GM12873 (cell line): ENCODE results near the gene PTGDR2.

Experiments
- TF ChIP-seq, protein P1 (sequence below): IDR thresholded peaks from 2 replicates; pipeline ENCODE4 v1.5.1; 2012; ENCODE audit warnings: low read depth, mild to moderate bottlenecking, moderate library complexity, low read length, control low read depth; ENCODE audit not compliant: insufficient read depth; ENCODE audit errors: missing control alignments

PTGDR2 gene

DNA sequence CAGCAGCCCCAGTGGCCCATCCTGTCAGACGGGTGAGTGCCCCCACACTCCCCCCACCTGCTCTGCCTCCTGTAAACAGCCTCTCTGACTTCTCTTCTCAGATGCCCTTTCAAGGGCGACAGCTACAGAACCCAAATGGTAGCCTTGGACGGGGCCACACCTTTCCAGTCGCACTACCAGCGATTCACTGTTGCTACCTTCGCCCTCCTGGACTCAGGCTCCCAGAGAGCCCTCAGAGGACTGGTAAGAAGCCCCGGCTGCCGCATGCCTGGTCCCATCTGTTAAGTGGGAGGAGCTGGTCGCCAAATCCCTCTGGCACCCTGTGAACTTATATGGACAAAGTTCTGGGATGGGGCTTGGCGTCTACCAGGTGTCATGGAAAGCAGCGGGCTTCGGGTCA is 17.8 kb upstream of the PTGDR2 start:
- TF ChIP-seq, protein P1, sequence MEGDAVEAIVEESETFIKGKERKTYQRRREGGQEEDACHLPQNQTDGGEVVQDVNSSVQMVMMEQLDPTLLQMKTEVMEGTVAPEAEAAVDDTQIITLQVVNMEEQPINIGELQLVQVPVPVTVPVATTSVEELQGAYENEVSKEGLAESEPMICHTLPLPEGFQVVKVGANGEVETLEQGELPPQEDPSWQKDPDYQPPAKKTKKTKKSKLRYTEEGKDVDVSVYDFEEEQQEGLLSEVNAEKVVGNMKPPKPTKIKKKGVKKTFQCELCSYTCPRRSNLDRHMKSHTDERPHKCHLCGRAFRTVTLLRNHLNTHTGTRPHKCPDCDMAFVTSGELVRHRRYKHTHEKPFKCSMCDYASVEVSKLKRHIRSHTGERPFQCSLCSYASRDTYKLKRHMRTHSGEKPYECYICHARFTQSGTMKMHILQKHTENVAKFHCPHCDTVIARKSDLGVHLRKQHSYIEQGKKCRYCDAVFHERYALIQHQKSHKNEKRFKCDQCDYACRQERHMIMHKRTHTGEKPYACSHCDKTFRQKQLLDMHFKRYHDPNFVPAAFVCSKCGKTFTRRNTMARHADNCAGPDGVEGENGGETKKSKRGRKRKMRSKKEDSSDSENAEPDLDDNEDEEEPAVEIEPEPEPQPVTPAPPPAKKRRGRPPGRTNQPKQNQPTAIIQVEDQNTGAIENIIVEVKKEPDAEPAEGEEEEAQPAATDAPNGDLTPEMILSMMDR, result no peak

DNA sequence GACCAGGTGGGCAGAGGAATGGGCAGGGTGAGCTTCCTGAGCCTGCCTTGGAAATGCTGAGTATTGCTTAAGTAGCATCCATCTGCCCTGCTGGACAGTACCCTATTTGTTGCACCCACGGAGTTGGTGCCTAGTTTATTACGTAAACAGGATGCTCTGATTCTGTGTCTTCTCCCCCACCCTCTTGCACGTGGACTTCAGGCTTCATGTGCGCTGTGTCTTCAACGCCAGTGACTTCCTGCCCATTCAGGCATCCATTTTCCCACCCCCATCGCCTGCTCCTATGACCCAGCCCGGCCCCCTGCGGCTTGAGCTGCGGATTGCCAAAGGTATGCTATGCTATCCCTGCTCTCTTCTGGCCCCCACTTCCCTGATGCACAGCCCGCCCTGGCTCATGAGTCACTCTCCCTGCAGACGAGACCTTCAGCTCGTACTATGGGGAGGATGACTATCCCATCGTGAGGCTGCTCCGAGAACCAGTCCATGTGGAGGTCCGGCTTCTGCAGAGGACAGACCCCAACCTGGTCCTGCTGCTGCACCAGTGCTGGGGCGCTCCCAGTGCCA is 17.3 kb upstream of the PTGDR2 start:
- TF ChIP-seq, protein P1, result no peak

DNA sequence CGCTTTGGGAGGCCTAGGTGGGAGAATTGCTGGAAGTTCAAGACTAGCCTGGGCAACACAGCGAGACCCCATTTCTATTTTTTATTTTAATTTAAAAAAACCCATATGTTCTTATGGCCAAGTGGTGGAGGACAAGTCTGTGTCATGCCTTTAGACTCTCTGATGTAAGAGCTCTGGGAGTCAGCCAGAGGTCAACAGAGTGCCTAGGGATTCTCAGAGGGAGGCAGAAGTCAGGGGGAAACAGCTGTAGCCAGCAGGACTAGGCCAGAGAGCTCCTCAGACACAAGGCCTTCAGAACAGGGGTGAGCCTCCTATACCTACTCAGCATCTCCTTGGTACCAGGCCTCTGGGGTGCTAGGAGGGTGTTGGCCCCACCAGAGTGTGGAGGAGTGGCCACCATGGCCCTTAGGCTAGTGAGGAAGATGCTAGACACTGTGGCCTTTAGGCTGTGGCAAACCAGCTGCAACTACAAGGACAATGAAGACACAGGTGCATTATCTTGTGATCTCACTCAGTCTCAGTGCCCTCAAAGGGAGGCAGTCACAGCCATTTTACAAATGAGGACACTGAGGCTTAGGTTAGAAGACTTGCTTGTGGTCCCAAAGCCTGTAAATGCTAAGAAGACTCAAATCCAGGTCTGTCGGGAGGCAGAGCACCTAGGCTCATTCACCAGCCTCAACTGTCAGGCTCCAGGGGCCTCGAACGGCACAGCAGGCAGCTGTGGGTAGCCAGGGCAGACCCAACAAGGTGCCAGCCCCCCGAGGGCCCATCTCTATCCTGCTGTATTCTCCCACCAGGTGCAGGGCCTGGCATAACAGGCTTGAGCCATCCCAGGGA is 16.6 kb upstream of the PTGDR2 start:
- TF ChIP-seq, protein P1, result no peak

DNA sequence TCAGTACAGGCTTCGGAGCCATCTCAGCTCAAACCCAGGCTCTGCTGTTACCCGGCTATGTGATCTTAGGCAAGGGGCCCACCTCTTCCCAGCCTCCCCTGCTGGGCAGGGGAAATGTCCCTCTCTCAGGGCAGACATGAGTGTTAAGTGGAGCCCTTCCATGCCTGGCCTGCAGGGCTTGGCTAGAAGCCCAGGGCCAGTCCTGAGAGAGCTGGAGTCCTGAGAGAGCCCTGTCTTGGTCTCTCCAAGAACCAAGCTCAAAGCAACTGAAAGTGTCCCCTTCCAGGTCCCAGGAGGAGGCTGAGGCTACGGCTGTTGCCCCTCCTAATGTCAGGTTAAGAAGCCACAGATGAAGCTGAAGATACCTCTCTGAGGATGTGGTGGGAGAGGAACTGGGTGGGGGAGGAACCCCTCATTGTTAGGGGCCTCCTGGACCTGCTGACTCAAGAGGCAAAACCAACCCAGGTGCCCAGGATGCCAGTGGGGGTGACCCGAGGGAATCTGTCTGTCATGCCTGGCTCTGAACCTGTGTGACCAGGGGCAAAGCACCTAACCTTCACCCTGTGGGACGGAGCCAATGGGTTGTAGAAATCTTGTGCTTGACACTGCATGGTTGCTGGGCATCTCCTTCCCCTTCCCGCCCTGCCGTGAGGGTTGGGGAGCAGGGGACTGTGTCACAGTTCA is 15.8 kb upstream of the PTGDR2 start:
- TF ChIP-seq, protein P1, result no peak

DNA sequence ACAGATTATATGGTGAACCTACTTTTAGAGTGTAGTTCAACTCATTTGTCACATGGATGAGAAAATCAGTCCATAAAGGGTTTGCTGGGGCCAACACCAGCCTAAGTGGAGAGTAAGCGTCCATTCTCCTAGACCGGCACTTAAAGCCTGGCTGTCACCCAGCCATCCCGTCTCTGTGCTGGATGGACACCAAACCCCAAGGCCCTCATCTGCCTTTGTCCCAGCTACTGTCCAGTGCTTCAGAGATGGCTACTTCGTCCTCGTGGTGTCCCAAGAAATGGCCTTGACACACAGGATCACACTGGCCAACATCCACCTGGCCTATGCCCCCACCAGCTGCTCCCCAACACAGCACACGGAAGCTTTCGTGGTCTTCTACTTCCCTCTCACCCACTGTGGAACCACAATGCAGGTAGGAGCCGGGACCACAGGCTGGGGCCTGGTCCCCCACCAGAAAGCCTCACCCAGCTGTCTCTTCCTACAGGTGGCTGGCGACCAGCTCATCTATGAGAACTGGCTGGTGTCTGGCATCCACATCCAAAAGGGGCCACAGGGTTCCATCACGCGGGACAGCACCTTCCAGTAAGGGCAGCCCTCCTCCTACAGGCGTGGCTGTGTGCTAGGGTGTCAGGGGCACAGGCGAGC is 15.1 kb upstream of the PTGDR2 start:
- TF ChIP-seq, protein P1, result no peak

DNA sequence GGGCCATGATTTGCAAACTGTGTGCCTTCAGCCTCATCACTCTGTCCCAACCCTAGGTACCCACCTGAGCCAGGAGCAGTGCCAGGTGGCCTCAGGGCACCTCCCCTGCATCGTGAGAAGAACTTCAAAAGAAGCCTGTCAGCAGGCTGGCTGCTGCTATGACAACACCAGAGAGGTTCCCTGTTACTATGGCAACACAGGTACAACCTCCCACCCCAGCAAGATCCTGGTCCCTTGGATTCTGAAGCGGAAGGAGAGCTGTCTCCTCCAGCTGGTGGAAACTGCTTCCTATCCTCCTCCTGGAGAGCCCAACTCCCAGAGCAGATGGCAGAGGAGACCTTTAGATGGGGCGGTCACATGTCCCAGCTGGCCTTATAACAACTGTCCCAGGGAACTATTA is 14.5 kb upstream of the PTGDR2 start:
- TF ChIP-seq, protein P1, result no peak

DNA sequence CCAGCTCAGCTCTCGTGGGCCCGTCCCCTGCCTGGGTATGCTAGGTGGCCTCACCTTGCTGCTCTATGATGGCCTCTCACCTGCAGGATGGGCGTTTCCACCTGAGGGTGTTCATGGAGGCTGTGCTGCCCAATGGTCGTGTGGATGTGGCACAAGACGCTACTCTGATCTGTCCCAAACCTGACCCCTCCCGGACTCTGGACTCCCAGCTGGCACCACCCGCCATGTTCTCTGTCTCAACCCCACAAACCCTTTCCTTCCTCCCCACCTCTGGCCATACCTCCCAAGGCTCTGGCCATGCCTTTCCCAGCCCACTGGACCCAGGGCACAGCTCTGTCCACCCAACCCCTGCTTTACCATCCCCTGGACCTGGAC is 13.7 kb upstream of the PTGDR2 start:
- TF ChIP-seq, protein P1, result no peak
